Stimulated activated CD4-positive, alpha-beta T cell treated with anti-CD3 and anti-CD28 coated beads, Interleukin-15, amount 100 ng/mL, for 1 hour (primary cell): ENCODE data around the gene TRMT11.
"Not testable (repeated sequence)": the region's sequence is repeated elsewhere in the genome, so short reads cannot be mapped to it uniquely, and the experiment has no call there.

Experiments
- DNase-seq, 2 donors: peaks; one replicate each; pipeline ENCODE4 v3.0.0-alpha.2; 2020; ENCODE audit warnings: low read depth in 1 of 2, low spot score in 1 of 2

Gene TRMT11

DNA sequence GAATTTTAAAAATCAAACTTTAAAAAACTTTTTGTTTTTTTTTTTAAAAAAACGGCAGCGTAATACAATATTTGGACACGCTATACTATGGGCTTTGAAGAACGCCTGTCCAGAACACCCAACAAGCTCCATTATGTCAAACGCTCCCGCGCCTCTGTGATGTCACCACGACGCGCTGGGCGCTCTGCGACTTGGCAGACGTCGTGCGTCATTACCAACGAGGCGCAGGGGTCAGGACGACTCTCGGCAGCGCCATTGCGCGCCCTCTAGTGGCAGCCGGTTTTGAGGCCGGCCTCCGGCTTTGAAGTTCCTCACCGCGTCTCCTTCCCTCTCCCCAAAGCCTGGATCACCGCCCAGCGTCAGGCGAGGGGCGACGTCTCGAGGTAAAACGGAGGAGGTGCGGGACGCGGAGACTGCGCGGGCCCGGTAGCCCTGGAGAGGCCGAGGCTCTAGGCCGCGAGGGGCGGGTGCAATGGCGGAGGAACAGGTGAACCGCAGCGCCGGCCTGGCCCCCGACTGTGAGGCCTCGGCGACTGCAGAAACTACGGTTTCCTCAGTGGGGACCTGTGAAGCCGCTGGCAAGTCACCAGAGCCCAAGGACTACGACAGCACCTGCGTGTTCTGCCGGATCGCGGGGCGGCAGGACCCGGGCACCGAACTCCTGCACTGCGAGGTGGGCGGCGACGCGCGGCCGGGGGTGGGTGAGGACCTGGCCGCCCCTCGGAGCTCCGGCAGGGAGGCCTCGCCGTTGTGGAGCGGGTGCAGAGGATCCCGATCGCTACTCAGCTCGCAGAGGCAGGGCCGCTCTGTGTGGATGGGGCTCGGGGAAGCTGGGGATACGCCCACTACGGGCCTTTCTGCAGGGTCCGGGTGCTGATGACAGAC is 29.6 kb upstream of the TRMT11 start, which contains the start of gene HINT3:
Gene HINT3 (plus strand): TSS at position 265 of the 885 bp plus-strand sequence. CDS start 208 bp downstream, at position 473.
- peak; percentile 93 to 98 for DNase-seq

DNA sequence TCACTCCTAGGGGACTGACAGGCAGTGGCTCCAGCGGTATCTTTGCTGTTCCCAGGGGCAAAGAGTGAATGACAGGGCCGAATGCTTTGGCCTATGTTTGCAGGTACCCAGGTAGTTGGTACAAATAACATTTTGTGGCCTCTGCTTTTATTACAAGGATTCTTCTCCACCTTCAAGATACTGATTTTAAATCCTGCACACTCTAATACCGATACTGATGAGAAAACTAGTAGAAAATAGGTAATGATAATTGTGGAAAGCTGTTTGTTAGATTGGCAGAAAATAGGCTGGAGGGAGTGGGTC is 29.0 kb upstream of the TRMT11 start:
- DNase-seq = no peak

DNA sequence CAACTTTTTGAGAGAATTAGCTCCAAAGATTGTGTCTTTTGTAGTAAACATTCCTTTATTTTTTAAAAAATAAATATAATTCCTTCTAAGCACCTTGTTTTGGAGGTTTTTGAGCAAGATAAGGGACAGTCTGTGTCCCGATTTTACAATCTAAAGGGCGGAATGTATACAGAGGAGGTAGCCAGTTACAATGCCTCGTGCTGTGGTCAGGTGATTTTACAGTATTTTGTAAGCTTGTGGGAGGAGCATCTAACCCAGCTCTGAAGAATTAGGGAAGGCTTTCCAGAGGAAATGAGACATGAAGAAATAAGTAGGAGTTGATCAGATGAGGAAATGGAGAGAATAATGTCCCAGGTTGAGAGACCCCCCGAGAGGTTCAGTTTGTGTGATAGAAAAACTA is 28.5 kb upstream of the TRMT11 start:
- no peak for DNase-seq

DNA sequence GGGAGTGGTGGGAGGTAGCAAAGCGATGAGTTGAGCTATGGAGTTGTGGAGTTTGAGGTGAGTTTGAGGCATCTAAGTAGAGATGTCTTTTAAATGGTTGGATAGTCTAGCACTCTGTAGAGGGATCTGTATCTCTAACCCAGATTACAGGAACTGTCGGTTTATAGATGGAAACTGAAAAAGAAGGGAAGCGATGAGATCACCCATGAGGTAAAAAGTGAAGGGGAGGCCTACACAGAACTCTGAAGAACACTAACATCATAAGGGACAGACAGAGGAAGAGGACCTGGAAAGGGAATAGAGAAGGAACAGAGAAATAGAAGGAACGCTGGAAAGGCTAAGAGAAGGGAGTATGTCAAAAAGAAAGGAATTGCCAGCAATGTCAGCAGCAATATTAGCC is 27.3 kb upstream of the TRMT11 start:
- no peak for DNase-seq

DNA sequence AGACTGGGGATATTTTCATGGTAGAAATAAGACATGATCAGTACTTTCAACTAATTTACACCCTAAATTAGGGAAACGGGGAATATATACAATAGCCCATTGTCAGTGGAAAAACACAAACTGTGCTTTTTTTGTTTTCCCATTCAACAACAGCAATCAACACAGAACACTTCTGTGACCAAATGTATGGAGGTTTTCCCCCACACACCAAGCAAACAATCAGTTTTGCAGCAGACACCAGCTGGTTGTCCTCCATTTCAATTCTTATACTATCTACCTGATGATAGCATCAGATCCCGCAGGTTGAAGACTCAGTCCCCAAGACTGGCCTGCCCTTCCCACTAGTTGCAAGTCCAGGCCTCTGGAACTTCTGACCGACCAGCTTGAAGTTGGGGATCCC is 25.2 kb upstream of the TRMT11 start:
- DNase-seq = no peak

DNA sequence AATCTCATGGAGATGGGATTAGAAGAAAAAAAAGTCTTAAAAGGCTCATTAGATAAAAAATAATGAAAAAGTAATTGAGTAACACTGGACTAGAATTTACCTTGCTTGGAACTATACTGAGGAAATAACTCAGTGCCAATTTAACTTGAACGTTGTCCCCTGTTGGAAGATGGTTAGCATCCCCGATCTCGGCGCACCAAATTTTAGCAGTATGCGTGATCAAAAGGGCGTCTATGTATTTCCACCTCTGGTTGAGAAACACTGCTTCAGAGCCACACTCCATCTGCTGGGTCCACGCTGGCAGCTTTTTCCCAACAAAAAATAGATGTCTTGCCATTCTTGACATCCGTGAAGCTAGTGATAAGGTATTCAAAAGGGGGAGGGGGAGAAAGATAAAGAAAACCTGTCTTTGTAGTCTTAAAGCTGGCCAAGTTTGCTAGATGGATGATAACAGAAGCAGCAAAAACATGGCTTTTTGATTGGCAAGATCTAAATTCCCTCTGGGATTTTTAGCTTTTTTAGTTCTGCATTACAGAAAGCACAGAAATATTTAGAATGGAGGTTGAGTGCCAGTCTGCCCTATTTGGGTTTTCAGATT is 23.3 kb upstream of the TRMT11 start:
- DNase-seq = no peak

DNA sequence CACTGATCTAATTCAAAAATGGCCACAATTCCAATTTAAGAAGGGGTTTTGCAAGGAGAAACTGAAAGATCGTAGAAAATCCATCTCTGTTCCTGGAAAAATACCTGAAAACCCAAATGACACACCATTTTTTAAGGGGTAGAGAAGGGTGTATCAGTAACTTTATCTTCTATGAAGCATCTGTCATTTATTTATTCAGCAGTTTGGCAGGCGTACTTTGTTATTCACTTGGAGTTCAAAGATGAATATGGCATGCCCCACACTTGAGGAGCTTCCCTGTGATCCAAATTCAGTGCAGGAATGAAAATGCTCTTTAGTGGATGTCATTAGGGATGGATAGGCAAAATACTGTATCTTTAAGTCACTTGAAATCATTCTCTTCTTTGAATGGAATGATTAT is 22.5 kb upstream of the TRMT11 start:
- no peak for DNase-seq

DNA sequence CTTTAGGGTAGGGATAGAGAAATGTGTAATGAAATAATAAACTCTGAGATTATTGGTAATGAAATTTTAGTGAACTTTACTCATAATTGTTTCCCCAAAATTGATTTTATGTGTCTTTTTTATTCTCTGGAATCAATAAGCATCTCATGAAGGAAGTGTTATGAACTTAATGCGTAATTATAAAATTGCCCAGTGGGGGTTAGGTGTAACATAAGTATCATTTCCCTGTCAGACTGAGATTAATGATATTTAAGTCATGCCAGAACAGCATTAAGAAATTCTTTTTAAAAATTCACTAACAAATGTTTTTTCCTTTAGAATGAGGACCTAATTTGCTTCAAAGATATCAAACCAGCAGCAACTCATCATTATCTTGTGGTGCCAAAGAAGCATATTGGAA is 19.8 kb upstream of the TRMT11 start:
- DNase-seq = no peak

DNA sequence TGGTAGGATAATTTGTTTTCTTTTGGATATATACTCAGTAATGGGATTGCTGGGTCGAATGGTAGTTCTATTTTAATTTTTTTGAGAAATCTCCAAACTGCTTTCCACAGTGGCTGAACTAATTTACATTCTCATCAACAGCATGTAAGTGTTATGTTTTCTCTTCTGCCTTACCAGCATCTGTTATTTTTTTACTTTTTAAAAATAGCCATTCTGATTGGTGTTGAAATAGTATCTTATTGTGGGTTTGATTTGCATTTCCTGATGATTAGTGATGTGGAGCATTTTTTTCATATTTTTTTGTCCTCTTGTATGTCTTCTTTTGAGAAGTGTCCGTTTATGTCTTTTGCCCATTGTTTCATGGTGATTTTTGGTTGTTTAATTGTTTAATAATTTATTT is 17.8 kb upstream of the TRMT11 start:
- no peak for DNase-seq

DNA sequence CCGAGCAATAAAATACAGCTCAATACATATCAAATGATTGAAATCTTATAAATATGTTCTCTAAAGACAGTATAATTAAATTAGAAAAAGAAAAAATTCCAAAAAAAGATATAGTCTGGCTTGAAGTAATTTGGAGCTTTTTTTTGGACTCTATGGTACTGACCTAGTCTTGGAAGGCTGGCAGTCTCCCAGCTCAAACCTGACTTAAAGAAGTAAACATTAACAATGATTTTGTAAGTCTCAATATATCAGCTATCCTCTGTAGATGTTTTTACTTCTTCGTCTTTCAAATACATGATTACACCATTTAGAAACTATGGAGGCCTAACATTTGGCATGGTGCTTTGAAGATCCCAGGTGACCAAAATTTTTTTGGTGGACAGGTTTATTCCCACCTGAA is 15.6 kb upstream of the TRMT11 start:
- no peak for DNase-seq

DNA sequence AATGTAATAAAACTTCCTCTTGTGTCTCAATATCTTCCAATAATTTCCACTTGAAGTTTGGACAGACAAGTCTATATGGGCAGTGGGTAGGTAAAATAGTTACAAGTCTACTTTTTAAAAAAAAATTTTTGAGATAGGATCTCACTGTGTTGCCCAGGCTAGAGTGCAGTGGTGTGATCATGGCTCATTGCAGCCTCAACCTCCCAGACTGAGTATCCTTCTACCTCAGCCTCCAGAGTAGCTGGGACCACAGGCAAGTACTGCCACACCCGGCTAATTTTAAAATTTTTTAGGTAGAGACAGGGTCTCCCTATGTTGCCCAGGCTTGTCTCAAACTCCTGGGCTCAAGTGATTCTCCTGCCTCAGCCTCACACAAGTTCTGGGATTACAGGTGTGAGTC is 13.9 kb upstream of the TRMT11 start:
- DNase-seq = not testable (repeated sequence)

DNA sequence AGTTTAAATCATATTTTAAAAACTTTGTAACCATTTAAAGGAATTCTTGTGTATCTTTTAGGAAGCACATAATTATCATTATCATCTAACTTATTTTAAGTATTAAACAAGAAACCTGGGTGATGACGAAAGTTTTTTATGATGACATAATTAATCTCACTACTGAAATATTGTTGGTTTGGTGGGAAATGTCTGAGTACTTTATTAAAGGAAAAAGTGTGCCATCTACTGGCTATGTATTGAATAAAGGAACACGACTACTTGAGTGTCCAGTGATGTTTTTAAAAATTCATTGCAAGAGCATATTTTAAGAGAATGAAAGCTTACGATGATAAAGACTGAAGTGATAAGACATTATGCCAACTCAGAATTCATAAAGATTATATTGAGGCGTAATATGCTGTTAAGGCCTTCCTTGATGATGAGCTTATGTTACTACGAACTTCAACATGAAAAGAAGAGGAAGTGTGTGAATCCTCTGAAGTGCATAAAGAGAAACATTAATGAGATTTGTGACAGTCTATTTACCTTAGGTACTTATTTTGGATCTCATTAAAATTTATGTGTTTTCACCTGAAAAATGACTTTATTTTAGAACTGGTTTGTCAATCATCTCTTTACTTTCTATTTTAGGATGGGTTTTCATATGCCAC is 12.0 kb upstream of the TRMT11 start:
- DNase-seq = no peak

DNA sequence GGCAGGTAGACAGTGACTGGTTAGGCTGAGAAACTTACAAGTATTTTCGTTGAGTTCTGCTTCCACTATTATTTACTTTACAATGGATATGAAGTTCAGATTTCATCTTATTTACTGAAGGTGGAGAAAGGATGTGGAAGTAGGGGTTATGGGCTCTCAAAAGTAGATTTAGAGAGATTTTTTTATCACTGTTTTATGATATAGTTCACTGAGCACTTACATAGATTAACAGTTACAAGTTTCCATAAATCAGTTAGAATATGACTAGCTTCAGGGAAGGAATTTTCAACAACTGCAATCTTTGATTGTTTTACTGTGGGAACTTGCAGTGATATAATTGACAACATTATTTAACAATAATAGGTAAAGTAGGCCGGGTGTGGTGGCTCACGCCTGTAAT is 7.2 kb upstream of the TRMT11 start:
- no peak for DNase-seq

DNA sequence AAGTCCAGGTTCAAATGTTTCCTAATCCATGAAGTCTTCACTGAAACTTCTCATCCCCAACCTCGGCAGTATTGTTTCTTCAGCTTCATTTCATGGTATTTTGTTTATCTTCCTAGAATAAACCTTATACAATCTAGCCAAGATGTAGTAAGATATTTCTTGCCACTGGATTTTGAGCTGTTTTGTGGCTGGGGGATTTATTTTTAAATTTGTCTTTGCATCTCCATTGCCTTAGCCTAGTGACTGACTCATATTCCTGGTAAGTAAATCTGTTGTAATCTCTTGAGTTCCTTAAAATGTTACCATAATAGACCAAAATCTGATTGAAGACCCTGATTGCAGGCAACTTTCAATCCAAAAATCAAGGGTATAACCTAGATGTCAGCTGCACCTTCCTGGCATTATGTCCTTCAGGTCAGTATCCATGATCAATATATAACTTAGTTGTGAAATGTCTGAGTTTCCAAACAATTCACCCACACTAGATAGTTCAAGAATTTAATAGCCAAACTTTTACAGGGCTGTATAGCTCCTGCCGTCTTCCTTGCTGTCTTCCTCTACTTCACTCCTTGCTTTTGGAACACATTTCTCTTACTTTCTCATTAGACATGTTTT is 4.7 kb upstream of the TRMT11 start:
- no peak for DNase-seq

DNA sequence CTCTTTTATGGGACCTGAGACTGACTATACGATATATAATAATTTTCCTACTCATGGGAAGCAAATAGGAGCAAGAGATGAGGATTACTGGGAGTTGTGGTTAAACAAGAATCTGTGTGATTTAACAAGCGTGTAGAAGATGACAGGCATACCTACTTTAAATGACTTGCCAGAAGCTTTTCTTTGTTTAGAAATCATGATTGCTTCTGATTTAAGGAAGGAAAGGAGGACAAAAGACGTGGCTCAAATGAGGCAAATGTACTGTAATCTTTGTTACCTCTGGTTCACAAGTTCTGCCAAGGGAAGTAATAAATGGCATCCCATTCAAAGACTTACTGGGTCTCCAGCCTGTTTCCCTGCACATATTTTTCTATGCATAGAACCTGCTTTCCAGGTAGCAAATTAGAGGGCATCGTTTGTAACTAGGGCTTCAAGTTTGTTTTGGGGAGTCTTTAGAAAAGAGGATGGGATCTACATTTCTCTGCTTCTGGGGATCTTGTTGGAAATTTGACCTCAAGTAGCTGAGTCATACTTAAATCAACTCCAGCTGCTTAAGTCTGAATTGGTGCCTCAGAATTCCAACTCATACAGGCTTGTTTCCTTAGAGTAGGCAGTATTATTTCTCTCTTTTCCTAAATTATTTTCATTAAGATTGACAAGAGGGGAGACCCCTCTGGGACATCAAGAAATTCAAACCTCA is 2.9 kb upstream of the TRMT11 start:
- DNase-seq = no peak

DNA sequence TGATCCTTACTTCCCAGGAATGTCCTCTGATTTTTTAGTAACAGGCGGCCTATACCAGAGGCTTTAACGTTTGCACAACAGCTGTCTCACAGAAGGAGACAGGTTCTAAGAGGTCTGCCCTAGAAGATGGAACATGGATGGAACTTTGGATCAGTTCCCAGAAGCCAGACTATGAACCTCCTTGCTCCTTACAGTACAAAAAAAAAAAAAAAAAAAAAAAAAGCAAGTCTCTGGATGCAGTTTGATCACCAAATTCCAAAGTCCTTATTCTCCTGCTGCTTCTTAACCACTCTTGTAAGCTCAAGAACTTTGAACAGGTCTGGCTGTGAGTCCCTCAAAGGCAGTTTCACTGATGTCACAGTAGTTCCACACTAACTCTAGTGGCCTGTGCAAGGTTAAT is 2.0 kb upstream of the TRMT11 start:
- no peak for DNase-seq

DNA sequence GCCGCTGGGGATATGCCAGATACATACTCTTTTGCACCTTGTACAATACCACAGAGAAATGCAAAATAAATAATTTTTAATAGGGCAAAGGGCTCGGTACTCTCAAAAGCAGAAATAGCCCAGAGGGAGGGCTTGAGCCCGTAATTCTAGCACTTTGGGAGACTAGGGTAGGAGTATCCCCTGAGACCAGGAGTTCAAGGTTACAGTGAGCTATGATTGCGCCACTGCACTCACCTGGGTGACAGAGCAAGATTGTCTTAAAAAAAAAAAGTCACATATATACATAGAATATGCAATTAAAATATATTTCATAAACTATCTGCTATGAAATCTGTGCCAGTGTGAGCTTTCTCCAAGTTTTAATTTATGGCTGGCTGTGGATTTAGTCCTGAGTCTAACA is 818 bp upstream of the TRMT11 start:
- DNase-seq = no peak

DNA sequence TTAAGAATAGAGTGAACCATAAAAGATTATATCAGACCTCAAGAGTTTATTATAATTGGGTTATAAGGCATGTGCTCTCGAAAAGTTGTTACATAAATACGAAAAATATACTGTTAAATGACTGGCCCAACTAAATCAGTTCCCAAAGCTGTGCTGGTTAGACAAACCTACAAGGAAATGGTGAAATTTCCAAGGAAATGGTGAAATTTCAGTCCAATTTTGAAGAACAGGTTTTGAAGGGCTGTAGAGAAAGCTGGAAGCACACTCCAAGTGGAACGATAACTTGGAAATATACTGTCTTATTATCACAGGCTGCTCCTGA is 400 bp upstream of the TRMT11 start:
- DNase-seq = no peak

DNA sequence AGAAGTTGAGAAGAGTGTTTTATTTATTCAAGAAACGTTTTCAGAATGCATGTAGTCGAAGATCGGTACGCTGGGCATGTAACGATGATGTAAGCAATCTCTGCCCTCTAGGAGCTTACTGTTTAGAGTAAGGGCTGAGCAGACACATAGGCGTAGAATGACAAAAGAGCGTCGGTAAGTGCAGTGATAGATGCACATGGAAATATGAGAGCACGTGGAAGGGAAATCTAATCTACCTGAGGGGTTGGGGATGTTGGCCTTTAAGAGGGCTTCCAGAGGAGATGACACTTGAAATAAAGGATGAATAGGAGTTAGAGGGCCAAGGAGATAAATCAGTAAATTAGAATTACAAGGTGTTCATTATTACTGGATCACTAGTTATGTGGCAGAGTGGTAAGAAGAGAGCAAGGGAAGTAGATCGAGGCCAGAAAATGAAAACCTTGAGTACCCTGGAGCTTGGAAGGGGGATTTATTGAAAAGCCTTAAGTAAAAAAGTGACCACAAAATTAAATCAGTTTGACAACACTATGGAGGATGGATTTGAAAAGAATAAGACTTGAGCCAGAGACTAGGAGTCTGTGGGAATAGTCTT is 782 bp downstream of the TRMT11 start:
- no peak for DNase-seq

DNA sequence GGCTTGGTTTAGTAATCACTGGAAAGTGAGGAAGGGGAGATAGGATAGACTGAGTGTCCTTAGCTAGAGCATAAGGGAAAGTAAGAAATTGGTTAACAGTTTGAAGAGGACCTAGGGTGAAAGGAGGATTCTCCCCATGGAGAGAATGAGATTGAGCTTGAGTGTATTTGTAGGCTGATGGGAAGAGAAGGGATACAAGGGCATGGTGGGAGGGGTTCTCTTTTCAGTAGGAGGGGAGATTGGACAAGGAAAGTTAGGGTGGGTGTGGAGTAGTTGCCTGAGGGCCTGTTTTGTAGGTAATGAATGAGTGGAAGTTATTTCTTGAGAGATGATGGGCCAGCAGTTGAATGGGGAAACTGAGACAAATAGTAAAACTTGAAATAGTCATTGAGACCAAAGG is 1.9 kb downstream of the TRMT11 start:
- no peak for DNase-seq

DNA sequence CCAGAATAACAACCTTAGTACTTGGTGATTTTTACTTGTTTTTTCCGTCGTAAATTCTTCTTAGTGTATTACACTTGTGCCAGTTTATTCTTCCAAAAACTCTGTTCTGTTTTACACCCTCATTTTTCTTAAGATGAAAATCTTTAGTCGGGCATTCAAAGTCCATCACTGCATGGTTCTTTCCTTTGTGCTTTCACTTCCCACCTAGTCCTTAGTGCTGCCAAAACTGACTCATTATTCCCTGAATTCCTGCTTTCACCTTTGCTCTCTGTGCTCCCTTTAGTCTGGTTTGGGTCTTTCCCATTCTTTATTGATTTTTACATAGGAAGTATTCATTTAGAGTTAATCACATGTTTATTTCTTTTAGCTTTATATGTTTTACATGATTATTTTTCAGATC is 3.3 kb downstream of the TRMT11 start:
- no peak for DNase-seq
